Keratinocyte (primary cell): ENCODE measurements around the gene PRKACA. TPM values are rescaled to one million over a fixed set of nuclear protein-coding genes. Genes with fewer than 3 reads are reported as not detected.

Source experiments
- DNase-seq: peaks from one replicate; pipeline ENCODE4 v3.0.0-alpha.2; 2011; ENCODE audit warnings: low read depth, missing footprints, low spot score
- FAIRE-seq: peaks from 2 replicates; lab custom pipeline; 2011; peaks lifted over from hg19 to GRCh38; lab: Jason Lieb, UNC
- H2AFZ ChIP-seq: 2 replicates; pipeline ENCODE4 v1.6.0; 2012; ENCODE audit warnings: low read length, control low read depth, inconsistent platforms; ENCODE audit not compliant: control insufficient read depth
- H3K27ac ChIP-seq: 2 replicates; pipeline ENCODE4 v1.5.1; 2011; ENCODE audit warnings: low read length; ENCODE audit not compliant: control insufficient read depth, insufficient read depth
- H3K27me3 ChIP-seq: 3 replicates; pipeline ENCODE4 v1.6.0; 2011; ENCODE audit warnings: low read length; ENCODE audit not compliant: control insufficient read depth, insufficient read depth; ENCODE audit errors: extremely low read depth
- H3K36me3 ChIP-seq, 2 experiments: 2 replicates in 1 of 2; 3 replicates in 1 of 2; pipeline ENCODE4 v1.5.1; 2011; ENCODE audit warnings: low read length in 2 of 2, mild to moderate bottlenecking in 1 of 2; ENCODE audit not compliant: control insufficient read depth in 2 of 2, insufficient read depth in 2 of 2; ENCODE audit errors: extremely low read depth in 1 of 2
- H3K4me1 ChIP-seq: 3 replicates; pipeline ENCODE4 v1.5.1; 2011; ENCODE audit warnings: low read length; ENCODE audit not compliant: control insufficient read depth, insufficient read depth; ENCODE audit errors: extremely low read depth
- H3K4me2 ChIP-seq: 3 replicates; pipeline ENCODE4 v1.6.0; 2011; ENCODE audit warnings: low read depth, low read length; ENCODE audit not compliant: control insufficient read depth, insufficient read depth; ENCODE audit errors: extremely low read depth
- H3K4me3 ChIP-seq, 3 experiments: fragments of 200-600 bp in 1 of 3; sonication (generic) in 1 of 3; 2 replicates in 2 of 3; 3 replicates in 1 of 3; pipeline ENCODE4 v1.5.1; 2011 to 2016; ENCODE audit warnings: low read length in 3 of 3, mild to moderate bottlenecking in 3 of 3, control low read depth in 2 of 3, inconsistent platforms in 1 of 3, low read depth in 1 of 3, mixed read lengths in 1 of 3, mixed run types in 1 of 3, moderate library complexity in 1 of 3; ENCODE audit not compliant: control insufficient read depth in 2 of 3, insufficient read depth in 2 of 3; ENCODE audit errors: extremely low read depth in 1 of 3
- H3K79me2 ChIP-seq: 2 replicates; pipeline ENCODE4 v1.6.0; 2012; ENCODE audit warnings: low read length; ENCODE audit not compliant: control insufficient read depth, insufficient read depth
- H3K9ac ChIP-seq: 3 replicates; pipeline ENCODE4 v1.6.0; 2011; ENCODE audit warnings: low read length; ENCODE audit not compliant: control insufficient read depth, insufficient read depth; ENCODE audit errors: extremely low read depth
- H3K9me1 ChIP-seq: 3 replicates; pipeline ENCODE4 v1.6.0; 2011; ENCODE audit warnings: low read length; ENCODE audit not compliant: control insufficient read depth, insufficient read depth; ENCODE audit errors: extremely low read depth
- H3K9me3 ChIP-seq: 2 replicates; pipeline ENCODE4 v1.5.1; 2012; ENCODE audit warnings: low read depth, low read length; ENCODE audit not compliant: control insufficient read depth
- H4K20me1 ChIP-seq: 3 replicates; pipeline ENCODE4 v1.6.0; 2011; ENCODE audit warnings: low read length; ENCODE audit not compliant: control insufficient read depth, insufficient read depth; ENCODE audit errors: extremely low read depth
- EZH2 ChIP-seq: IDR thresholded peaks from one replicate; pipeline ENCODE4 v1.6.1; 2012; ENCODE audit warnings: inconsistent platforms, mild to moderate bottlenecking, low read length, moderate library complexity
- dilution Hi-C: fragments of 300-500 bp; cut with MboI; formaldehyde crosslinking; loops from one replicate; pipeline ENCODE4 v1.7.0; 2020; ENCODE audit warnings: low sequenced_read_pairs; ENCODE audit not compliant: extremely low pct_ligation_motif_present
- polyA plus RNA-seq, 5 experiments: library from polyadenylated mRNA; depleted of rRNA in 3 of 5; stranded (reverse) in 3 of 5; stranded (forward) in 1 of 5; unstranded in 1 of 5; fragments of >200 nt; gene quantifications; 1 replicate in 1 of 5; 2 replicates in 3 of 5; 3 replicates in 1 of 5; pipeline versions ENCODE4 v1.2.1 to v1.2.3, GENCODE V29; 2011 to 2012; ENCODE audit warnings: missing spikeins in 2 of 5, low read depth in 1 of 5, low replicate concordance in 1 of 5
- TF ChIP-seq, protein P1 (sequence below), 3 experiments: IDR thresholded peaks in 1 of 3; conservative IDR thresholded peaks in 1 of 3; optimal IDR thresholded peaks in 1 of 3; 2 replicates in 2 of 3; 3 replicates in 1 of 3; pipeline versions ENCODE3 to v1.5.1; 2011; ENCODE audit warnings: low read length in 3 of 3, mild to moderate bottlenecking in 3 of 3, moderate library complexity in 2 of 3, control low read depth in 1 of 3, inconsistent platforms in 1 of 3; ENCODE audit not compliant: insufficient read depth in 2 of 3; ENCODE audit errors: extremely low read depth in 1 of 3

PRKACA gene
- polyA plus RNA-seq, 1 donor (not counting 4 experiments of a cell fraction or from before 2014, with no cell fraction given): 13.7 TPM

DNA sequence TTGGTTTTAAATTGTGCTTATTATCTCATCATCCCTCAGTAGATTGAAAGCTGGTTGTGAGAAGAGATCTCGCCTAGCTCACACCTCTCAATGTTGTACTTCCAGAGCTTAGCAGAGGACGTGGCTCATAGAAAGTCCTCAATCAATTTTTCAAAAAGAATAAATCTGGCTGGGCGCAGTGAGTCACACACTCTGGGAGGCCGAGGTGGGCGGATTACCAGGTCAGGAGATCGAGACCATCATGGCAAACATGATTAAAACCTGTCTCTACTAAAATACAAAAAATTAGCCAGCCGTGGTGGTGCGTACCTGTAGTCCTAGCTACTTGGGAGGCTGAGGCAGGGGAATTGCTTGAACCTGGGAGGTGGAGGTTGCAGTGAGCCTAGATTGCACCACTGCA lies 23.5 kb upstream of the PRKACA start:
- peaks cover 9% of the 10 kb centered on the region for H3K4me1 ChIP-seq
- H3K4me2 ChIP-seq: no peak overlapping the region
- peaks cover 2% of the 10 kb centered on the region for H3K9me1 ChIP-seq
- DNase-seq (no peak), FAIRE-seq (no peak)
- H3K36me3 ChIP-seq: no peaks in the 10 kb centered on the region
- dilution Hi-C loops: no loop called here
- no peak for TF ChIP-seq EZH2
- TF ChIP-seq, protein P1, sequence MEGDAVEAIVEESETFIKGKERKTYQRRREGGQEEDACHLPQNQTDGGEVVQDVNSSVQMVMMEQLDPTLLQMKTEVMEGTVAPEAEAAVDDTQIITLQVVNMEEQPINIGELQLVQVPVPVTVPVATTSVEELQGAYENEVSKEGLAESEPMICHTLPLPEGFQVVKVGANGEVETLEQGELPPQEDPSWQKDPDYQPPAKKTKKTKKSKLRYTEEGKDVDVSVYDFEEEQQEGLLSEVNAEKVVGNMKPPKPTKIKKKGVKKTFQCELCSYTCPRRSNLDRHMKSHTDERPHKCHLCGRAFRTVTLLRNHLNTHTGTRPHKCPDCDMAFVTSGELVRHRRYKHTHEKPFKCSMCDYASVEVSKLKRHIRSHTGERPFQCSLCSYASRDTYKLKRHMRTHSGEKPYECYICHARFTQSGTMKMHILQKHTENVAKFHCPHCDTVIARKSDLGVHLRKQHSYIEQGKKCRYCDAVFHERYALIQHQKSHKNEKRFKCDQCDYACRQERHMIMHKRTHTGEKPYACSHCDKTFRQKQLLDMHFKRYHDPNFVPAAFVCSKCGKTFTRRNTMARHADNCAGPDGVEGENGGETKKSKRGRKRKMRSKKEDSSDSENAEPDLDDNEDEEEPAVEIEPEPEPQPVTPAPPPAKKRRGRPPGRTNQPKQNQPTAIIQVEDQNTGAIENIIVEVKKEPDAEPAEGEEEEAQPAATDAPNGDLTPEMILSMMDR (optimal IDR thresholded peaks at IDR 0.05 in 1 of 3, IDR thresholded peaks at IDR 0.05 in 1 of 3, conservative IDR thresholded peaks at IDR 0.05 in 1 of 3; ENCODE audit: extremely low read depth in 1 of 3, insufficient read depth in 2 of 3, low read length in 3 of 3): no peak
- no peaks in the 10 kb centered on the region for H4K20me1 ChIP-seq
- H3K27ac ChIP-seq: no peak overlapping the region
- H2AFZ ChIP-seq: no peak overlapping the region
- no peak overlapping the region for H3K4me3 ChIP-seq
- no peaks in the 10 kb centered on the region for H3K27me3 ChIP-seq
- no peak overlapping the region for H3K9ac ChIP-seq
- H3K9me3 ChIP-seq: no peaks in the 10 kb centered on the region
- no peaks in the 10 kb centered on the region for H3K79me2 ChIP-seq

DNA sequence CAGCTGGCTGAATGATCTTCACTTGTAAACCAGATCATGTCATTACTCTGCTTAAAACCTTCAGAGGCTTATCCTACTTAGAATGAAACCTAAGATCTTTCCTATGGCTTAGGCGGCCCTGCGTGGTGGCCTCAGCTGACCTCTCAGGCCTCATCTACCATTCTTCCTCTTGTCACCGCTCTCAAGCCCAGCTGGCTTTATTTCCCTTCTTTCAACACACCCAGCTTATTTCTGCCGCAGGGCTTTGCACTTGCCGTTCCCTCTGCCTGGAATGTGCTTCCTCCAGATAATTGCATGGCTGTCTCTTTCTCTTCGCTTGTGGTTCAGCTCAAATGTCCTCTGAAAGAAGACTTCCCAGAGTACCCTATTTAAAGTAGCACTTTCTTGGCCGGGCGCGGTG lies 22.4 kb upstream of the PRKACA start:
- Histone ChIP-seq H3K9ac (no peak overlapping the region), H3K9me1 (peaks cover 2% of the 10 kb centered on the region), H3K4me2 (peak overlapping the region; percentile 13), H3K27me3 (no peaks in the 10 kb centered on the region), H3K27ac (no peak overlapping the region), H2AFZ (no peak overlapping the region), H4K20me1 (no peaks in the 10 kb centered on the region), H3K4me1 (peaks cover 13% of the 10 kb centered on the region), H3K4me3 (no peak overlapping the region), H3K79me2 (peaks cover 8% of the 10 kb centered on the region), H3K36me3 (no peaks in the 10 kb centered on the region), H3K9me3 (no peaks in the 10 kb centered on the region)
- TF ChIP-seq, protein P1 (optimal IDR thresholded peaks at IDR 0.05 in 1 of 3, IDR thresholded peaks at IDR 0.05 in 1 of 3, conservative IDR thresholded peaks at IDR 0.05 in 1 of 3; ENCODE audit: extremely low read depth in 1 of 3, insufficient read depth in 2 of 3, low read length in 3 of 3): no peak
- TF ChIP-seq EZH2: no peak
- dilution Hi-C loops: no loop called here
- DNase-seq (no peak), FAIRE-seq (no peak)
